Progenitor cell of endocrine pancreas (in vitro differentiated cells): ENCODE data around the gene FOXRED2. TPM values are rescaled to one million over a fixed set of nuclear protein-coding genes. Genes with fewer than 3 reads are reported as not detected.
"Not testable (repeated sequence)": the region's sequence is repeated elsewhere in the genome, so short reads cannot be mapped to it uniquely, and the experiment has no call there.

ENCODE experiments used
- DNase-seq: peaks from one replicate; pipeline ENCODE4 v3.0.0; 2021; ENCODE audit warnings: low spot score; ENCODE audit not compliant: unreplicated experiment
- H3K27ac Mint-ChIP-seq: 2 replicates; pipeline ENCODE4 v1.8.0; 2021; ENCODE audit warnings: mild to moderate bottlenecking, moderate library complexity, mixed read lengths
- H3K27me3 Mint-ChIP-seq: 2 replicates; pipeline ENCODE4 v1.8.0; 2021; ENCODE audit warnings: mixed read lengths
- H3K36me3 Mint-ChIP-seq: 2 replicates; pipeline ENCODE4 v1.8.0; 2022; ENCODE audit warnings: mixed read lengths; ENCODE audit not compliant: insufficient read depth
- H3K4me1 Mint-ChIP-seq: 2 replicates; pipeline ENCODE4 v1.8.0; 2021; ENCODE audit warnings: low read depth, mixed read lengths
- H3K4me3 Mint-ChIP-seq: 2 replicates; pipeline ENCODE4 v1.8.0; 2021; ENCODE audit warnings: low read depth, mild to moderate bottlenecking, moderate library complexity, mixed read lengths
- H3K9me3 Mint-ChIP-seq: 2 replicates; pipeline ENCODE4 v1.8.0; 2021; ENCODE audit warnings: low read depth, mixed read lengths
- total RNA-seq: library from RNA; stranded (reverse); gene quantifications from 2 replicates; pipeline ENCODE4 v1.2.1, GENCODE V29; 2021
- TF ChIP-seq, protein P1 (sequence below): fragments of 200-600 bp; sonication (generic); IDR thresholded peaks from one replicate; pipeline ENCODE4 v1.5.0; 2021; ENCODE audit warnings: antibody characterized with exemption, mild to moderate bottlenecking; ENCODE audit not compliant: unreplicated experiment

FOXRED2 gene
- total RNA-seq, 1 donor from 2014 or later, result 23.5 TPM

DNA sequence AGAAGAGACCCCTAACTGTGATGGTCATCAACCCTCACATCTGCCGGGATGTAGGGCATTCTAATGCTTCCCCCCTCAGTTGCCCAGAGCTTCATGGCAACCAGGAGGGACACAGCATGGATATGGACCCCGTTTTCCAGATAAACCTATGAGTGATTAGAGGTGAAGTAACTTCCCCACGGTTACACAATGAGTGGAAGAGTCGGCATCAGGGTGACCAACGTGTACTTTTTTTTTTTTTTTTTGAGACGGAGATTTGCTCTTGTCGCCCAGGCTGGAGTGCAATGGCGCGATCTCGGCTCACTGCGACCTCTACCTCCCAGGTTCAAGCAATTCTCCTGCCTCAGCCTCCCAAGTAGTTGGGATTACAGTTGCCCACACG, 50.4 kb downstream of the FOXRED2 start:
- no peak overlapping the region for H3K27ac Mint-ChIP-seq
- TF ChIP-seq, protein P1, sequence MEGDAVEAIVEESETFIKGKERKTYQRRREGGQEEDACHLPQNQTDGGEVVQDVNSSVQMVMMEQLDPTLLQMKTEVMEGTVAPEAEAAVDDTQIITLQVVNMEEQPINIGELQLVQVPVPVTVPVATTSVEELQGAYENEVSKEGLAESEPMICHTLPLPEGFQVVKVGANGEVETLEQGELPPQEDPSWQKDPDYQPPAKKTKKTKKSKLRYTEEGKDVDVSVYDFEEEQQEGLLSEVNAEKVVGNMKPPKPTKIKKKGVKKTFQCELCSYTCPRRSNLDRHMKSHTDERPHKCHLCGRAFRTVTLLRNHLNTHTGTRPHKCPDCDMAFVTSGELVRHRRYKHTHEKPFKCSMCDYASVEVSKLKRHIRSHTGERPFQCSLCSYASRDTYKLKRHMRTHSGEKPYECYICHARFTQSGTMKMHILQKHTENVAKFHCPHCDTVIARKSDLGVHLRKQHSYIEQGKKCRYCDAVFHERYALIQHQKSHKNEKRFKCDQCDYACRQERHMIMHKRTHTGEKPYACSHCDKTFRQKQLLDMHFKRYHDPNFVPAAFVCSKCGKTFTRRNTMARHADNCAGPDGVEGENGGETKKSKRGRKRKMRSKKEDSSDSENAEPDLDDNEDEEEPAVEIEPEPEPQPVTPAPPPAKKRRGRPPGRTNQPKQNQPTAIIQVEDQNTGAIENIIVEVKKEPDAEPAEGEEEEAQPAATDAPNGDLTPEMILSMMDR, result no peak
- no peaks in the 10 kb centered on the region for H3K27me3 Mint-ChIP-seq
- H3K4me1 Mint-ChIP-seq, result peaks cover 25% of the 10 kb centered on the region
- DNase-seq, result no peak
- H3K36me3 Mint-ChIP-seq, result no peaks in the 10 kb centered on the region
- H3K9me3 Mint-ChIP-seq, result no peaks in the 10 kb centered on the region
- no peak overlapping the region for H3K4me3 Mint-ChIP-seq

DNA sequence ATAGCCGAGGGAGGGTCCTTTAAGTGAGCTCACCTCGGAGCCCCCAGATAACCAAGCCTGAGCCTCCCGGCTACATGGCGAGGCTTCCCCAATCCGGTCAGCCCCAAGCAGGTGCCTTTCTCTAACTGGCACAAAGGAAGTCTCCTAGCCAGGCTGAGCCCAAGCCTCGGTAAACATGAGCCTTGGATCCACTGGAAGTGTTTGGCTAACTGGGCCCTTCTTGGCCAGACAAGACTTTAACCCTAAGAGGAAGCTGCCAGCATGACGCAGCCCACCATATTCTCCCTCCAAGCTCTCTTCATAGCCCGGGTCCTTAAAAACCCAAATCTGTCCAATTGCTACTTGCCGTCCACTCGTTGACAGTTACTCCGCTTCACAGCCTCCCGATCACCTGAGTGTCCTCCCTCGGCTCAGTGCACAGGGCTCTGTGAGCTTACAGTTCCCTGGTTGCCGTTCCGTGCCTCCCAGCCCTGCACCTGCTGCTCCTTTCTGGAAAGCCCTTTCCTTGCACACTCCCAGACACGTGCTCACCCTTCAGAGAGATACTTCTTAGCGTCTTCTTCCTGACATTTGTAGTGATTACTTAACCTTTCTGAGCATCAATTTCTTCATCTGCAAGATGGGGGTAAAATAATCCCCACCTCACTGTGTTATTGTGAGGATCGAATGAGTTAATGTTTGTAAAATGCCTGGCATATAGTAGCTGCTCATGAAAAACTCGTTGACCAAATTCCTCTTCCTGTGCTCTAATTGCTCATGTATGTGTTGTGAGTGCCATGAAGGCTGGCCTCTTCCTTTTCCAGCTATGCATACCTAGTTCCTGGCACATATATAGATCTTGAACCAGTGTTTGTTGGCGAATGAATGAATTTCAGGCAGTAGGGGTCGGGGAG, 51.0 kb downstream of the FOXRED2 start:
- no peaks in the 10 kb centered on the region for H3K27me3 Mint-ChIP-seq
- peak overlapping the region; percentile 96 for H3K27ac Mint-ChIP-seq
- H3K36me3 Mint-ChIP-seq, result no peaks in the 10 kb centered on the region
- peaks cover 23% of the 10 kb centered on the region for H3K4me1 Mint-ChIP-seq
- no peak for DNase-seq
- TF ChIP-seq, protein P1, result no peak
- H3K4me3 Mint-ChIP-seq, result peak overlapping the region; percentile 55
- H3K9me3 Mint-ChIP-seq, result no peaks in the 10 kb centered on the region

GRCh38 chr22:36454916-36455570, 51.8 kb downstream of the FOXRED2 start:
- H3K4me3 Mint-ChIP-seq, result peak overlapping the region; percentile 67
- peak; percentile 94 for DNase-seq
- peak overlapping the region; percentile 96 for H3K27ac Mint-ChIP-seq
- TF ChIP-seq, protein P1, result peak; percentile 16
- H3K9me3 Mint-ChIP-seq, result no peaks in the 10 kb centered on the region
- H3K27me3 Mint-ChIP-seq, result no peaks in the 10 kb centered on the region
- peaks cover 21% of the 10 kb centered on the region for H3K4me1 Mint-ChIP-seq
- no peaks in the 10 kb centered on the region for H3K36me3 Mint-ChIP-seq

GRCh38 chr22:36453855-36454378, 52.9 kb downstream of the FOXRED2 start:
- no peaks in the 10 kb centered on the region for H3K27me3 Mint-ChIP-seq
- H3K36me3 Mint-ChIP-seq, result no peaks in the 10 kb centered on the region
- TF ChIP-seq, protein P1, result no peak
- H3K9me3 Mint-ChIP-seq, result no peaks in the 10 kb centered on the region
- H3K27ac Mint-ChIP-seq, result peak overlapping the region; percentile 83
- no peak for DNase-seq
- peaks cover 11% of the 10 kb centered on the region for H3K4me1 Mint-ChIP-seq
- no peak overlapping the region for H3K4me3 Mint-ChIP-seq

DNA sequence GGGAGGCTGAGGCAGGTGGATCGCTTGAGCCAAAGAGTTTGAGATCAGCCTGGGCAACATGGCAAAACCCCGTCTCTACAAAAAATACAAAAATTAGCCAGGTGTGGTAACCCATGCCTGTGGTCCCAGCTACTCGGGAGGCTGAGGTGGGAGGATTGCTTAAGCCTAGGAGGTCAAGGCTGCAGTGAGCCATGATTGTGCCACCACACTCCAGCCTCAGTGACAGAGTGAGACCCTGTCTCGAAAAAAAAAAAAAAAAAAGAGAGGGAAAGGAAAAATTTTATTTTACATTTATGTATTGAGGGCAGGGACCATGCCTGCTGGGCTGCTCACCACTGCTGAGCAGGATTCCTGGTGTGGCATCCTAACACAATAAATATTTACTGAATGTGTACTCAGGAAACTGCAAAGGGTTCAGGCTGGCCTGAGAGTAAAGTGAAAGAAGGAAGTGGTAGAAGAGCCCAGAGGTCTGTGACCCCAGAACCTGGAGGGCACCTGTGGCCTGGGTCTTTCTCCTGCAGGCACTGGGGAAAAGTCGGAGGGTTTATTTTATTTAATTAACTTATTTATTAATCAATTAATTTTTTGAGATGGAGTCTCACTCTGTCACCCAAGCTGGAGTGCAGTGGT, 53.7 kb downstream of the FOXRED2 start:
- not testable (repeated sequence) for H3K9me3 Mint-ChIP-seq, DNase-seq, H3K4me3 Mint-ChIP-seq, H3K27me3 Mint-ChIP-seq, H3K36me3 Mint-ChIP-seq
- Mint-ChIP-seq H3K4me1 (peaks cover 11% of the 10 kb centered on the region), H3K27ac (peak overlapping the region; percentile 91)
